IPS-NIHi11 (cell line): Measurements from ENCODE around the gene KRT12.

Source experiments
- DNase-seq: peaks from one replicate; pipeline ENCODE4 v3.0.0; 2012; ENCODE audit warnings: mixed read lengths, low spot score

Gene KRT12

DNA sequence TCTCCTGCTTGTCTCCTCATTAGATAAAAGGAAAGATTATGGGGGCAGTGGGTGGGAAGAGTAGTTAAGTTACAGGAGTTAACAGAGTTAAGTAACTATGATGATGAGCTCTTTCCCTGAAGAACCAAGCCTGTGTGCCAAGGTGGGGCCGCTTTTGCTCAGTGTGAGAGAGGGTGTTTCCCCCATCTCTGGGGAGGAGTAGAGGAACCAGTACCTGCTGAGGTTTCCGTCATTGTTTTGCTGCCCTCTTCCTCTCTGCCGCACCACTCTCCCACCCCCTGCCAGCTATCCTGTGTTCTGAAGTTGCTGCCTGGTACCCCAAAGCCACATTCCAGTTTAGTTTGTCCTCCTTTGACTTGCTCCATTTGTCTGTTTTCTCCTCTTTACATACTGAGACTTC, 23.8 kb downstream of the KRT12 start:
- no peak for DNase-seq

DNA sequence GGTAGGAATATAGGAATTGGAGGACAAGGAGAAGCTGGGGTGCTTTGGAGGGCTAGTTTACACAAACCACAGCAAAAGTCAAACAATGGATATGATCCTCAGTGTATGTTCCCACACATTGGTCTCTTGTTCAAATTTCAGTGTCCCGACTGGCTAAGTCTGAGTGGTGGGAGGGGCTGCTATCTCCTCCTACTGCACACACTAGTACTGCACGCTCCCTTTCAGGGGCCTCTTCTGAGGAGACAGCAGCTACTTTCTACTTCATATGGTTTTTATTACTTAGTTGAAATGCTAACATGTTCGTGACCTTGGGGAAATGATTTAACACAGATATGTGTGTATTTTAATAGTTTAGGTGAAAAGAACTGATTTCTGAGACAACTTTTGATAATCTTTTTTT, 25.8 kb downstream of the KRT12 start:
- DNase-seq, result peak; percentile 19

DNA sequence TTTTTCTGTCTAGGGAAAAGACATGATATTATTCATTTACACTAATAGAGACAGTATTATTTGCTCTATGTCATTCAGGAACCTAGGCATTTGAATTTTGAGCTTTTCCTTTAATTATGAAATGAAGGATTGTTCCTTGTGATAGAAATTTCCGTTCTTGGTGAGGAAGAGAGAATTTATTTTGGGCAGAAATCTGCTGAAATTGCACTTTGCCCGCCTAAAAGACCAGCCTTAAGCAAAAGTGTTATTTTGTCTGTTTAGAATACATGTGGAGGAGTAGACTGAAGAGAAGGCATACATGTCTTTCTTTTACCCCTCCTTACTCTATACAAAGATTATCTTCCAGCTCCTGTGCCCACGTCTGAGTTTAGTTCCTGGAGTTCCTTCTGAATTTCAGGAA, 27.8 kb downstream of the KRT12 start:
- no peak for DNase-seq

DNA sequence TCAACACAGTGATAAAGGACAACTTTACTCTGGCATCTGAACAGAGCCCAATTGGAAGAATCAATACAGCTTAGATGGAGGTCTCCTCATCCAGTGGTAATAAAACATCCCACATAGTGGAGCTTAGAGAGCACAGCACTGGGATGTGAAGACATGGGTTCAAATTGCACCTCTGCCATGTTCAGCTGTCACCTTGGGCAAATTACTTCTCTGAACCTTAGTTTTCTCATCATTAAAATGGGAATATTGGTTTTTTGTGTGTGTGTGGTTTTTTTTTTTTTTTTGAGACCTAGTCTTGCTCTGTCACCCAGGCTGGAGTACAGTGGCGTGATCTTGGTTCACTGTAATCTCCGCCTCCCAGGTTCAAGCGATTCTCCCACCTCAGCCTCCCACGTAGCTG, 31.0 kb downstream of the KRT12 start:
- DNase-seq, result no peak

DNA sequence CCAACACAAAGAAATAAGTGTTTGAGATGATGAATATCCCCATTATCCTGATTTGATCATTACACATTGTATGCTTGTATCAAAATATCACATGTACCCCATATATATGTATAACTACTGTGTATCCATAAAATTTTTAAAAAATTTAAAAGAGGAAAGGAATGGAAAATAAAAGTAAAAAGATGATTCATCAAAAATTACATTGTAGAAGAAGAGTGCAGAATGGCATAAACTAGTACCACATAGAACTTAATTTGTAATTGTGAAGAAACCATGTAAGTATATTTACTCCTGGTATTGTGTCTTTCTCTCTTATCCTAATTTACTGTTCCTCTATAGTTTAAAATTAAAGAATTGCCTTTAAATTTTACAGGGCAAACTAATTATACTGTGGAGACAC, 33.1 kb downstream of the KRT12 start:
- DNase-seq, result no peak

DNA sequence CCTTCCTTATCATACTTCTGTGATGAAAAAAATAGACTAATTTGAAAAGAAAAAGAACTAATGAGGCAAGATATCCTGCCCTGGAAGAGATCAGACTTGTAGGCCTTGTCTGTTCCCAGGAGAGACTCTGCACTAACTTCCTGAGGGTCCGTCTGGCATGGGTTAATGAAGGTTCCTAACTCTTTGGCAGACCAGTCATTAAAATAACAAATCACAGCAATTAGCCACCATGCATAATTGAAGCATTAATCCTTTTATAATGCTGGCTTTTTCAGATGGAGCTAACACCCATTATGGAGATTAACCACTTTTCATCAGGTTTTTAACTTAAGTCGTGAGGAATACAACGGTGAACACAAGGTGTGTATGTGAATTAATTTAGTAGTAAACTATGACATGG, 34.2 kb downstream of the KRT12 start:
- DNase-seq, result no peak

DNA sequence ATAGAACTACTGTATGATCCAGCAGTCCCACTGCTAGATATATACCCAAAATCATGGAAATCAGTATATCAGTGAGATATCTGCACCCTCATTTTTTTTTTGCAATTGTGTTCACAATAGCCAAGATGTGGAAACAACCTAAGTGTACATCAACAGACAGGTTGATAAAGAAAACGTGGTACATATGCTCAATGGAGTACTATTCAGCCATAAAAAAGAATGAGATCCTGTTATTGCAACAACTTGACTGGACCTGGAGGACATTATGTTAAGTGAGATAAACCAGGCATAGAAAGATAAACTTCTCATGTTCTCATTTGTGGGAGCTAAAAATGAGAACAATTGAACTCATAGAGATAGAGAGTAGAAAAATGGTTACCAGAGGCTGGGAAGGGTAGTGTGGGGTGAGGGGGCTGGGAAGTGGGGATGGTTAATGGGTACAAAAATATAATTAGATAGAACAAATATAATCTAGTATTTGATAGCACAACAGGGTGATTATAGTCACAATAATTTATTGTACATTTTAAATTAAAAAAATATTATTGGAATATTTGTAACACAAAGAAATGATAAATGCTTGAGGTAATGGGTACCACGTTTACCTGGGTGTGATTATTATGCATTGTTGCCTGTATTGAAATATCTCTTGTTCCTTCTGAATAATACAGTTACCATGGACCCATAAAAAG, 36.8 kb downstream of the KRT12 start:
- no peak for DNase-seq

DNA sequence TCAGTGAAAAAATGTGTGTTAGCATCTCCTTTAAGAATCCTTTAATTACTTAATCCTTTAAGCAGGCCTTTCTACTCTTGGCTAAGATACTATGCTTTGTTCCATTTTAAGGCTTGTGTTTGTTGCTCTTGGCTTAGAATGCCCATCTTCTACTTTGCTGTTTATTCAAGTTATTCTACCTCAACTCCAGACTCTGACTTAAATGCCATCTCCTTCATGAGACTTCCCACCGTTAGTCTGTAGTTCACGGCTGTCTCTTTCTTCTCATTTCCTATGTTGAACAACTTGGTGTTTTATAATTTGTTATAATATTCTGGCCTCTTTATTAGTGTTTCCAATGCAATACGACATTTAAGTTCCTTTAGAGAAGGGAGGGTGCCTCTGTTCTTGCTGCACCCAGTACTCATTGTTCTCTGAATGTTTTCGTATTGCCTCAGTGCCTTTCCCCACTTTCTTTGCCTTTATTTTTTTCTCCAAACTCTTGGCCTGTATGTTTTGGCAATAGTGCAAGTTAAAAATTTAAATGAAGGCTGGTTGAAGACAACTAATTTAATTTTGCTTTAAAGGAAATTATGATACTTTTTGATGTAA, 38.5 kb downstream of the KRT12 start:
- no peak for DNase-seq

DNA sequence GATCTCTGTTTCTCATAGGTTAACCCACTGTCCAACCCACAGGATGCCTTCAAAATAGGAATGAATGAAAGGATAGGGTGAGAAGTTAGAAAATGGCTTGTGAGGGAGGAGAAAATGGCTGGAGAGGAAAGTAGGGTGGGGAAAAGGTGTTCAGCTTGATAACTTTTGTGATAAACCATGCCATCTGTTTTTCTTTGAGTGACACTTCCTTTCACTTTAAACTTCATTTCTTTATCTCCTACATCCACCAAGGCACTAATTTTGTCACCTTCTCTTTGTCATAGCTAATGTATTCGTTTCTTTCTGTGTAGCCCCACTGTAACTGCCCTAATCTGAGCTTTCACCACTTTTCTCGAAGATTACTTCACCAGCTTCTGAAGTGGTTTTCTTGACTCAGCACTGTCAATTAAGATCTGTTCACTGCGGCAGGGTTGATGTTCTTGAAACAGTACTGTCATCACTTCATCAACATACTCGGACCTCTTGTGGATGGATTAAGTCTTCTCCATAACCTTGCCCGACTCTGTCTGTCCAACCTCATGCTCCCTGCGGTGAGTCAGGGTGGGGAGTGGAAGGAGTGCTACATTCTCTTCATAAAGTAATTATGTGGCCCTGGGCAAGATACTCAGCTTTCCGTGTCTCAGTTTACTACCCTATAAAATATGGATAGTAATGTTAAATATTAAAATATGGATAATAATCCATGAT, 39.1 kb downstream of the KRT12 start:
- no peak for DNase-seq

DNA sequence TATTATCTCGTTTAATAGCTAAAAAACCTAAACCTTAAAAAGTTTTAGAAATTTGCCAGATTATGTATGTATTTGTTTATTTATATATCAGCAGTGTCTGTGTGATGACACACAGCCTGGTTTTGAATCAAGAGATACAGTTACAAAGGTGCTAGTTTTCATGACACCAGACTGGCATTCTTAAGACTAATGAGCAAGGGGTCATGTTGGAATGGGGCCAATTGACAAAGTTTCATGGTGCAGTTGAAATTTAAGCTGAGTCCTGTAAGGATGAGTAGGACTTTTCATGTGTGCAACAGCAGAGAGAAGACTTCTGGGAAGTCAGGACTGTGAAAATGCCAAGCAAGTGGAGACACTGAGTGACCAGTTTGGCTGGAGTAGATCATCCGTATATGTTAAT, 41.4 kb downstream of the KRT12 start:
- DNase-seq, result no peak

DNA sequence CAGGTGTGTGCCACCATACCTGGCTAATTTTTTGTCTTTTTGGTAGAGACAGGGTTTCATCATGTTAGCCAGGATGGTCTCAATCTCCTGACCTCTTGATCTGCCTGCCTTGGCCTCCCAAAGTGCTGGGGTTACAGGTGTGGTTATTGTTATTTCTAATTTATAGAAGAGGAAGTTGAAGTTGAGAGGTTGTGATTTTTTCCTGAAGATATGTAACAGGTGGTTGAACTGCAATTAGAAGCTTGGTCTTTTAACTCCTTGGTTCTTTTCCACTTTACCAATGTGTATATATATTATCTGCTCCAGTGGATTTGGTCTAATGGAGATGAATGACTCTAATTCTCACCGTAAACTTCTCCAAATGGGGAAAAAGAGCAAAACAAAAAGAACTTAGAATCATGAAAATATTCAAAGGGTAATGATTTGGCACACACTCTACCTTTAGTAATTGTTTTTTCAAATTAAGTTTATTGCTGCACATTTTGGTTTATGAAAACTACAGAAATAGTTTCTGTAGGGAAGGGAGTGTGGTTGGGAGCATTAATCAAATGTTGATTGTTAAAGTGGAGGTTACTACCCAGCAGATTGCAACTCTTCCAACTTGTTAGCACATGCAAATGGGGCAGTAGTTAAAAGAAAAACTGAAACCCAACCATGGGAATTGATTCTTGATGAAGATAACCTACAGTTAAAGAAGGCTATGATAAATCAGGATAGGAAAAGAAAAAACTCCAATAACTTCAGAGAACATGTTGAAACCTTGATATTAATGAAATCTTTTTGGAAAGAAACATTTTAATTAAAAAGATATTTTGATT, 42.8 kb downstream of the KRT12 start:
- DNase-seq, result no peak

DNA sequence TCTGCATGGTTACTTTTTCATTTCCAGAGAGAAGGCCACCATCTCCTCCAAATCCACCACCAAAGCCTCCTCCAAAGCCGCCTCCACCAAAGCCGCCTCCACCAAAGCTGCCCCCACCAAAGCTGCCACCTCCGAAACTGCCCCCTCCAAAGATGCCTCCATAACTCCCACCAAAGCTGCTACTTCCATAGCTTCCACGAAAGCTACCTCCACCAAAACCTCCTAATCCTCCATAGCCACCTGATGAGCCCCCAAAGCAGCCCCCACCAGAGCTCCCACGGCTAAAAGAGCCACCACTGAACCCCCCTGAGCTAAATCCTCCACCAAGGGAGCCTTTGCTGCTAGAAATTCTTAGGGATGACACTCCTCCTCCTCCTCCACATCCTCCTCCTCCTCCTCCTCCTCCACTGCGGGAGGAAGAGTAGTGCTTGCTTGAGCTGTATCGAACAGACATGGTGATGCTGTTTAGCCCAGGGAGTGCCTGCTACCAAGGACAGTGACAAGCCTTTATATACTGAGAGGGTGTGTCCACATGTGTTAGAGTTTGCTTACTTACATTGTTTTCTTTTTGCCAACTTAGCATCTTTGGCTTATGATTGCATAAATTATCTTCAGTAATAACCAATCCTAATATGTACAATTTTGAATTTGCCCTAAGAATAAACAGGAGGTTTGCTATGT, 44.8 kb downstream of the KRT12 start, which contains the start of gene KRT10:
Gene KRT10, minus strand, starts transcription at position 483 of the 681 bp plus-strand sequence. Its CDS starts 29 bp downstream, at position 454.
- DNase-seq, result no peak

DNA sequence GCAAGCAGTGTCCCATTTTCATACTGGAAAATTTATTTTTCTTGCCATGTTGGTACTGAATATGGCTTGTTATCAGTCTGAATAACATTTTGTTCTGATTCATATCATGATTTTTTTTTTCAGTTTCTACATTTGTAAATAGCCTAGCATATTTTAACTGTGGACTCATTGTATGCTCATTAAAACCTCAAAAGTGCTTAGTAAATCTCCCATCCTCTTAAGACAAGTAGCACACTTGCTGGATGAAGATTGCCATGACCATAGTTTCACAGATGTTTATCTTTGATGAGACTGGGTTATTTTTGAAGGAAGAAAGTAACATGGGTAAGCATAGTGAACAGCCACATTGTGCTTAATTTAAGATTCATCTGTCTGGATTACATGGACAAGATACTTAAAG, 45.5 kb downstream of the KRT12 start:
- no peak for DNase-seq

DNA sequence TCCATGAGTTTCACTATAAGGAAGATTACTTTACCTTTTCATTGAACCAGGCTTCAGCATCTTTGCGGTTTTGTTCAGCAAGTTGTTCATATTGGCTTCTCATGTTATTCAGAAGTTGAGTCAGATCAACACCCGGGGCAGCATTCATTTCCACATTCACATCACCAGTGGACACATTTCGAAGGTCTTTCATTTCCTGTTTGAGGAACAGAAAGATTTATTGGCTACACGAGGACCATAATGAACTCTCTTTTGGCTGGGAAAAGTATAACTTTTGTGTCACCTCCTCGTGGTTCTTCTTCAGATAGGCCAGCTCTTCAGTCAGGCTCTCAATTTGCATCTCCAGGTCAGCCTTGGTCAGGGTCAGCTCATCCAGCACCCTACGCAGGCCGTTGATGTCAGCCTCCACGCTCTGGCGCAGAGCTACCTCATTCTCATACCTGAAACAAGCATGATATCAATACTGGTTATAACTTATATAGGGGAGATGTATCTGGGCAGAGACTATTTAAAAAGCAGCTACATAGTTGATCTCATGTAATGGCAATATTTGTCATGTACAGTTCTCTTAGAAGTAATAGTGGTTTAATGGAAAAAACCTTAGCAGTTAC, 46.7 kb downstream of the KRT12 start:
- no peak for DNase-seq

DNA sequence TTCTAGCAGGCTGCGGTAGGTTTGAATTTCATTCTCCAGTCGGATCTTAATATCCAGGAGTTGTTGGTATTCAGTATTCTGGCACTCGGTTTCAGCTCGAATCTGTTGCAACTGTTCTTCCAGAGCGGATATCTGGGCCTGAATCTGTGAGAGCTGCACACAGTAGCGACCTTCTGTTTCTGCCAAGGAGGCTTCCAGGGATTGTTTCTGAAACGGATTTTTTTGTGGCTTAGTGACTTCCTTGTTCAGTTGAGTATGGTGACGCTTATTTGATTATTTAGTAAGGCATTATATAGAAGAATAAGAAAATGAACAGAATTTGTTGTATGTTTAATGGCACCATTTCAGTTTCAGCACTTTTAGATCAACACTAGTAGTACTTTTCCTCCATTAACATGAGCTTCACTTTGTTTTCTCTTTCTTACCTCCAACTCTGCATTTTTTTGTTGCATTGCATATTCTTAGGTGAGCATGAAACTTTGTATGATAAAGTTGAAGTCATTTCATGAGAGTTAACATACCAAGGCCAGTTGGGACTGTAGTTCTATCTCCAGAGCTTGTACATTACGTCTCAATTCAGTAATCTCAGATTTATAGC, 47.4 kb downstream of the KRT12 start:
- no peak for DNase-seq

DNA sequence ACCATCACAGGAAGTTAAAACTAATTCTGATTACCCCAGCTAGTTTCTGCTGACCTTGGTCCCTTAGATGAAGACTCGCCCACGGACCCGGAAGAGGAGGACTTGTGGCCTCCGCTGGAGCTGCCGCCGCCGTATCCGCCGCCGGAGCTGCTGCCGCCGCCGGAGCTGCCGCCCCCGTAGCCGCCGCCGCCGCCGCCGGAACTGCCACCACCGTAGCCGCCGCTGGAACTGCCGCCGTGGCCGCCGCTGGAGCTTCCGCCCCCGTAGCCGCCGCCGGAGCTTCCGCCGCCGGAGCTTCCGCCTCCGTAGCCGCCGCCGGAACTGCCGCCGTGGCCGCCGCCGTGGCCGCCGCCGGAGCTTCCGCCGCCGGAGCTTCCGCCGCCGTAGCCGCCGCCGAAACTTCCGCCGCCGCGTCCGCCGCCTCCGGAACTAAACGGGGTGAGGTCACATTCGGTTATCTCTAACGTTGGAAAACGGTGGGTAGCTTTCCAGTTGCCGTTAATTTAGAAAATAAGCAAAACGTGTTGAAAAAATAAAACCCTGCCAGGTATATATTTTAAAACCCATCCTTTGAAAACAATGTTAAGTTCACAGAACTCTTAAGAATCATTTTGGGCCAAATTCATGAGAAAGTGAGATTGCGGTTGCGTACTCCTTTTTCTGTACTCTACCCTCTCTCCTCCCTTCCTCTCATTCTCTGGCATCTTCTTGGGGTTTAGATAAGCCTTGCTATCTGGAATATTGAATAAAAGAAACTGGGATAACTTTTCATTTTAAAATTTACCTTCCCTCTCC, 48.1 kb downstream of the KRT12 start:
- DNase-seq, result peak; percentile 83

DNA sequence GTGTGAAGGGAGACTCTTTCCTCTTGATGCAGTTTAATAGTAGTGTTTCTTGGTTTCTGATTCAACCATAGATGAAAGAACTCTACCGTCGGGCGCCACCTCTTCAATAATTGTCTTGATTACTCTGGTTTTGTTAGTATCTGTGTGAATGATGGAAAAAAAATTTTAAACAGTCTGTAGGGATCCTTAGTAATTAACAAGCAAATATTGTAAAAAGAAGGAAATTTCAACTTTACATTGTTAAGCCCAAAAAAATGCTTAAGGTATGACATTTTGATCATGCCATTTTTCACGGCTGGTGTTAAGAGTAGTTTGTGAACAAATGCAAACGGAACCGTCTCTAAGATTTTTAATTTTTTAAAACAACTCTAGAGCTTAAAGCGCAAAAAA, 48.7 kb downstream of the KRT12 start:
- no peak for DNase-seq

DNA sequence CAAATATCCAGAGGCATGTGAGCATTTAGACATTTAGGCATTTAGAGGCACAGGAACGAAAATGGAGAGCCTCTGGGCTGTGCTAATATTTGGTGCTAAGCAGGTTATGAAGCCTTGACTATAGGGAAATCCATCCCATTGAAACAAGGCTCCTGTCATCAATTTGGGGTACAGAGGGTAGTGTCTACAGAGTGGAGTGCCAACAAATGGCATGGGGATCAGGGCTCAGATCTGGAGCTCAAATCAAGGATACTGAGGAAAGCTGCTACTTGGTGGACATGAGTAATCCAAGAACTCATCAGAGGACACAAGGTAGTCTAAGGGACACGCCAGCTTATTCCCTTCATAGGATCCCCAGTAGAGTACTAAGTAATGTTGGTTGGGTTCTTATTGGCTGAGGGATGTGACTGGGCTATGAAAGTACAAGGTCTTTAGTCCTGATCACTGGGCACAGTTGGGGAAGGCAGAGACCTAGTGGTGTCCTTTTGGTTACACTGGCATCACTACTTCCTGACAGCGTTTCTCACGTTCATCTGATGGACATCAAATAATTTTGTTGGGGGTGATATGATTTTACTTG, 49.8 kb downstream of the KRT12 start:
- no peak for DNase-seq

DNA sequence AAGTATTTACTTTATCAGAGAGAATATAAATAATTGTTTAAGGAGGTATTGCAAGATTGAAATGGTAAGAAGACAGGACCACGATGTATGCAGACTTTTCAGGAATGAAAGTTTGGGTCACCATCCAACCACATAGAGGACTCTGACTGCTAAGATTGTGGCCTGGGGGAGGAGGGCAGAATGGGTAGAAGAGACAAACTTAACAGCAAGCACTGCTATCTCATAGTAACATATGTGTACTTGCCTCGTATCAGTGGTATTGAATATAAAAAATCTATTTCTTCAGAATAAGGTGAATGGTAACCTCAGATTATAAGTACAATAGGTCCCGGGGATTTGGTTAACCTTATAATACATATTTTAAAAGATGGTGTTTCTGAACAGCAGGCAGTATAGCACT, 50.5 kb downstream of the KRT12 start:
- DNase-seq, result no peak

DNA sequence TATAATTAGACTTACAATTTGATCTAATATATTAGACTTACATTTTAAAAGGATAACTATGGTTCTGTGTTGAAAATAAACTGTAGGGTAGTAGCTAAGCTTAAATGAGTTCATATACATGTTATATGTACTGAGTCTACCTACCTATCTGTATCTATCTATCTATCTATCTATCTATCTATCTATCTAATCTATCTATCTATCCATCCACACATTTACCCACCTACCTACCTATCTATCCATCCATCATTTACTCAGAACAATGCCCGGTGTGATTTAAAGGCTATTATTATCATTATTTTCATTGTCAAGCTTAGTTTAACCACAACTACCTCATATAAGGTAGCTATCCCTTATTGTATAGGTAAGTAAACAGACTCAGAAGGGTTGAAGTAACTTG, 51.6 kb downstream of the KRT12 start:
- no peak for DNase-seq
